Embryonic facial prominence (tissue), 1 donor: ENCODE measurements around the gene SLC4A1.

Source experiments
- DNase-seq: peaks from one replicate; pipeline ENCODE4 v3.0.0-alpha.2; 2016; ENCODE audit errors: extremely low spot score

The SLC4A1 gene

GRCh38 chr17:44220213-44221083, 47.5 kb downstream of the SLC4A1 start:
- DNase-seq, result no peak

- peak; percentile 66 for DNase-seq
Measured at GRCh38 chr17:44219616-44220212, 48.2 kb downstream of the SLC4A1 start, which contains the start of gene UBTF. TSS of gene UBTF (minus strand) at chr17:44219675. CDS start at chr17:44218229, 1,446 bp downstream.

- peak; percentile 66 for DNase-seq
Measured at GRCh38 chr17:44219108-44219615, 48.8 kb downstream of the SLC4A1 start.

GRCh38 chr17:44218344-44219107, 49.4 kb downstream of the SLC4A1 start:
- DNase-seq, result peak; percentile 82

GRCh38 chr17:44217738-44218343, 50.1 kb downstream of the SLC4A1 start:
- no peak for DNase-seq

- no peak for DNase-seq
Measured at GRCh38 chr17:44216694-44217093, 51.2 kb downstream of the SLC4A1 start.

GRCh38 chr17:44216173-44216572, 51.8 kb downstream of the SLC4A1 start:
- DNase-seq, result no peak

GRCh38 chr17:44214896-44215295, 53.0 kb downstream of the SLC4A1 start:
- no peak for DNase-seq

- no peak for DNase-seq
Measured at GRCh38 chr17:44214230-44214494, 53.8 kb downstream of the SLC4A1 start.

- DNase-seq, result no peak
Measured at GRCh38 chr17:44213403-44214229, 54.3 kb downstream of the SLC4A1 start.

GRCh38 chr17:44212507-44213402, 55.2 kb downstream of the SLC4A1 start:
- DNase-seq, result no peak

GRCh38 chr17:44211281-44212265, 56.4 kb downstream of the SLC4A1 start:
- DNase-seq, result no peak

- DNase-seq, result no peak
Measured at GRCh38 chr17:44210342-44211192, 57.4 kb downstream of the SLC4A1 start.

- no peak for DNase-seq
Measured at GRCh38 chr17:44209786-44210341, 58.1 kb downstream of the SLC4A1 start.

GRCh38 chr17:44207743-44208142, 60.2 kb downstream of the SLC4A1 start:
- no peak for DNase-seq

- no peak for DNase-seq
Measured at GRCh38 chr17:44207319-44207718, 60.6 kb downstream of the SLC4A1 start.

GRCh38 chr17:44206825-44207155, 61.1 kb downstream of the SLC4A1 start:
- no peak for DNase-seq
